SK-N-SH treated with all-trans-retinoic acid at 6 μM for 48 hours (cell line): ENCODE measurements around the gene HTR4.
"Not testable (repeated sequence)": the region's sequence is repeated elsewhere in the genome, so short reads cannot be mapped to it uniquely, and the experiment has no call there.

Experiments
- ATAC-seq: fragments of 200-7000 bp; cut with Tn5 transposase; 3 replicates; pipeline ENCODE4 v1.9.1; 2020; ENCODE audit warnings: mild to moderate bottlenecking, moderate library complexity
- ARNTL ChIP-seq: fragments of 450-650 bp; formaldehyde crosslinking; IDR thresholded peaks from 2 replicates; pipeline ENCODE4 v1.5.0; 2020; ENCODE audit warnings: low read depth, mild to moderate bottlenecking, moderate library complexity, borderline replicate concordance
- CSDC2 ChIP-seq: fragments of 250-450 bp; sonication (Bioruptor Pico); IDR thresholded peaks from 2 replicates; pipeline ENCODE4 v1.5.0; 2020; ENCODE audit warnings: mild to moderate bottlenecking, moderate library complexity
- ESRRG ChIP-seq: fragments of 250-450 bp; sonication (Bioruptor Pico); IDR thresholded peaks from 2 replicates; pipeline ENCODE4 v1.6.1; 2021; ENCODE audit warnings: mild to moderate bottlenecking
- GLIS3 ChIP-seq: fragments of 250-450 bp; sonication (Bioruptor Pico); IDR thresholded peaks from 2 replicates; pipeline ENCODE4 v1.5.0; 2020; ENCODE audit warnings: mild to moderate bottlenecking, moderate library complexity
- ISL1 ChIP-seq: fragments of 250-450 bp; sonication (Bioruptor Pico); IDR thresholded peaks from 2 replicates; pipeline ENCODE4 v2.1.2; 2022; ENCODE audit warnings: mild to moderate bottlenecking, moderate library complexity
- OSR1 ChIP-seq: fragments of 250-450 bp; sonication (Bioruptor Pico); IDR thresholded peaks from 2 replicates; pipeline ENCODE4 v1.8.0; 2022; ENCODE audit warnings: moderate library complexity, mild to moderate bottlenecking, inconsistent platforms
- RARB ChIP-seq: fragments of 250-450 bp; sonication (Bioruptor Pico); IDR thresholded peaks from 2 replicates; pipeline ENCODE4 v1.8.0; 2021; ENCODE audit warnings: mild to moderate bottlenecking, moderate library complexity
- SNAI2 ChIP-seq: fragments of 250-450 bp; sonication (Bioruptor Pico); IDR thresholded peaks from 2 replicates; pipeline ENCODE4 v1.5.0; 2020; ENCODE audit warnings: mild to moderate bottlenecking, moderate library complexity
- TCF4 ChIP-seq: fragments of 250-450 bp; sonication (Bioruptor Pico); IDR thresholded peaks from 2 replicates; pipeline ENCODE4 v1.8.0; 2021; ENCODE audit warnings: mild to moderate bottlenecking, moderate library complexity, borderline replicate concordance
- TOX ChIP-seq: fragments of 250-450 bp; sonication (Bioruptor Pico); IDR thresholded peaks from 2 replicates; pipeline ENCODE4 v1.8.0; 2021; ENCODE audit warnings: mild to moderate bottlenecking, moderate library complexity, borderline replicate concordance
- ZC3H10 ChIP-seq: fragments of 250-450 bp; sonication (Bioruptor Pico); IDR thresholded peaks from 2 replicates; pipeline ENCODE4 v1.5.1; 2021; ENCODE audit warnings: mild to moderate bottlenecking, moderate library complexity
- ZFP3 ChIP-seq: fragments of 250-450 bp; sonication (Bioruptor Pico); IDR thresholded peaks from 2 replicates; pipeline ENCODE4 v1.5.0; 2020; ENCODE audit warnings: mild to moderate bottlenecking, moderate library complexity
- ZFP30 ChIP-seq: fragments of 450-650 bp; formaldehyde crosslinking; IDR thresholded peaks from 2 replicates; pipeline ENCODE4 v1.5.0; 2022; ENCODE audit warnings: mild to moderate bottlenecking, moderate library complexity
- ZNF565 ChIP-seq: fragments of 450-650 bp; formaldehyde crosslinking; conservative IDR thresholded peaks from 2 replicates; pipeline ENCODE4 v1.5.0; 2020; ENCODE audit warnings: low read depth, mild to moderate bottlenecking, moderate library complexity
- ZNF70 ChIP-seq: fragments of 450-650 bp; formaldehyde crosslinking; IDR thresholded peaks from 2 replicates; pipeline ENCODE4 v1.5.0; 2020; ENCODE audit warnings: mild to moderate bottlenecking, moderate library complexity
- ZNF8 ChIP-seq: fragments of 450-650 bp; formaldehyde crosslinking; IDR thresholded peaks from 2 replicates; pipeline ENCODE4 v1.5.0; 2020; ENCODE audit warnings: mild to moderate bottlenecking, moderate library complexity
- TF ChIP-seq, protein P1 (sequence below): fragments of 250-450 bp; sonication (Bioruptor Pico); IDR thresholded peaks from 2 replicates; pipeline ENCODE4 v1.8.0; 2021; ENCODE audit warnings: low read depth, mild to moderate bottlenecking, moderate library complexity, borderline replicate concordance
- TF ChIP-seq, protein P2 (sequence below): fragments of 250-450 bp; sonication (Bioruptor Pico); IDR thresholded peaks from 2 replicates; pipeline ENCODE4 v1.5.1; 2021; ENCODE audit warnings: mild to moderate bottlenecking, moderate library complexity
- TF ChIP-seq, protein P3 (sequence below): fragments of 250-450 bp; sonication (Bioruptor Pico); IDR thresholded peaks from 2 replicates; pipeline ENCODE4 v1.8.0; 2020; ENCODE audit warnings: mild to moderate bottlenecking, moderate library complexity, borderline replicate concordance
- TF ChIP-seq, protein P4 (sequence below): fragments of 250-450 bp; sonication (Bioruptor Pico); IDR thresholded peaks from 2 replicates; pipeline ENCODE4 v1.5.0; 2020; ENCODE audit warnings: mild to moderate bottlenecking, moderate library complexity

The HTR4 gene

DNA sequence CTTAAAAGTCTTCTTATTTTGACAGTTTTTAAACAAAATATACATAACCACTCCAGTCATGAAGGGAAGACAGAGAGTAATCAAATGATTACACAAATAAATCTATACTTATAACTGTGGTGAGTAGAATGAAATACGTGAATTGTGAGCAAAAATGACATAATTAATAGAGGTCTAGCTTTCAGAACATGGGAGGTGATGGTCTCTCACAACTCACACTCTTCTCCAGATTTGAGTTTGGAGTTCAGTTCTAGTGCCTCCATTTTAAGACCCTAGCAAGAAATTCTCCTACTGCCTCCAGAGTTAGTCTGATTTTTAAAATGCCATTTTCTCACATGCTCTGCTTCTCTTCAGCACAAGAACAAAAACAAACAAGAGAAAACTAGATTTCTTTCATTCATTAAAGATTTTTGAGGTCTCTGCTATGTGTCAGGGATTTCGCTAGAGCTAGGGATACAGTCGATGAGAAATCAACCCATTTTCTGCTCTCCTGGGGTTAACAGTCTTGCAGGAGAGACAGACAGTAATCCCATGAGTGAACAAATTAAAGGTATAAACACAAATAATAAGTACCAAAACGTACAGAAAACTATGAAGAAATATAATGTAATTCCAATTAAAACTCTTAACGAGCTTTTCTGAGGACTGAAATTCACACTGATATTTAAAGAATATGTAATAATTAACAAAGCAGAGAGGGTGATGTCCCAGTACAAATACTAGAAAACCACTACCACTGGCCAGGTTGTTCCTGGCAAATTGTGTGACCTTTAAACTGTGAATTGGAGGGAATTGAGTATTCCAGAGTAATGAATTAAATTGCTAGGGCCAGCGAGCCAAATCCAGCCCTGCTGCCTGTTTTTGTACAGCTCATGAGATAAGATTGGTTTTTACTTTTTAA lies 27.1 kb upstream of the HTR4 start (continued):
- TF ChIP-seq, protein P1, sequence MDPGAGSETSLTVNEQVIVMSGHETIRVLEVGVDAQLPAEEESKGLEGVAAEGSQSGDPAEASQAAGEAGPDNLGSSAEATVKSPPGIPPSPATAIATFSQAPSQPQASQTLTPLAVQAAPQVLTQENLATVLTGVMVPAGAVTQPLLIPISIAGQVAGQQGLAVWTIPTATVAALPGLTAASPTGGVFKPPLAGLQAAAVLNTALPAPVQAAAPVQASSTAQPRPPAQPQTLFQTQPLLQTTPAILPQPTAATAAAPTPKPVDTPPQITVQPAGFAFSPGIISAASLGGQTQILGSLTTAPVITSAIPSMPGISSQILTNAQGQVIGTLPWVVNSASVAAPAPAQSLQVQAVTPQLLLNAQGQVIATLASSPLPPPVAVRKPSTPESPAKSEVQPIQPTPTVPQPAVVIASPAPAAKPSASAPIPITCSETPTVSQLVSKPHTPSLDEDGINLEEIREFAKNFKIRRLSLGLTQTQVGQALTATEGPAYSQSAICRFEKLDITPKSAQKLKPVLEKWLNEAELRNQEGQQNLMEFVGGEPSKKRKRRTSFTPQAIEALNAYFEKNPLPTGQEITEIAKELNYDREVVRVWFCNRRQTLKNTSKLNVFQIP (CRISPR knock-in tag), result no peak
- TF ChIP-seq, all 23 proteins: peak for 1

DNA sequence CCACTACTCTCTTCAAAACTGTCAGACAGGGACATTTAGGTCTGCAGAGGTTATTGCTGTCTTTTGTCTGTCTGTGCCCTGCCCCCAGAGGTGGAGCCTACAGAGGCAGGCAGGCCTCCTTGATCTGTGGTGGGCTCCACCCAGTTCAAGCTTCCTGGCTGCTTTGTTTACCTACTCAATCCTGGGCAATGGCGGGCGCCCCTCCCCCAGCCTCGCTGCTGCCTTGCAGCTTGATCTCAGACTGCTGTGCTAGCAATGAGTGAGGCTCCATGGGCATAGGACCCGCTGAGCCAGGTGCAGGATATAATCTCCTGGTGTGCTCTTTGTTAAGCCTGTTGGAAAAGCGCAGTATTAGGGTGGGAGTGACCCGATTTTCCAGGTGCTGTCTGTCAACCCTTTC lies 19.4 kb upstream of the HTR4 start:
- not testable (repeated sequence) for ATAC-seq

DNA sequence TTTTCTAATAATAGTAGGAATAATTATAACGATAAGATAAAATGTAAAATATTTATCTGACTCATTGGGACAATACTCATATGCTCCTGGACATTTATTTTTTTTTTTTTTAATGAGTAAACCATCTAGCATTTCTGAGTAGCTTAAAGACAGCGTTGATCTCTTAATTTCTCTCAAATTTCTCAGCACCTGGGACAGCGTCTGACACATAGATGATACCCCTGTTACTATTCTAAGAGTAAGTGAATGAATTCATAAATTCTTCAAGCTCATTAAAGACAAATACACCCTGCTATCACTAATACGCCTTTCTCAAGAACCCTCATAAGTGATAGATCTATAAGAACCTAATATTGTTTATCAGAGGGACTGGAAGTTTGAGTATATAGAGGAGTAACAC lies 12.0 kb upstream of the HTR4 start:
- TF ChIP-seq, protein P1 (CRISPR knock-in tag), result no peak
- no peak for TF ChIP-seq CSDC2 (CRISPR knock-in tag)
- no peak for TF ChIP-seq ZNF8 (CRISPR knock-in tag)
- TF ChIP-seq OSR1 (CRISPR knock-in tag), result no peak
- TF ChIP-seq ESRRG (CRISPR knock-in tag), result no peak
- TF ChIP-seq, protein P2, sequence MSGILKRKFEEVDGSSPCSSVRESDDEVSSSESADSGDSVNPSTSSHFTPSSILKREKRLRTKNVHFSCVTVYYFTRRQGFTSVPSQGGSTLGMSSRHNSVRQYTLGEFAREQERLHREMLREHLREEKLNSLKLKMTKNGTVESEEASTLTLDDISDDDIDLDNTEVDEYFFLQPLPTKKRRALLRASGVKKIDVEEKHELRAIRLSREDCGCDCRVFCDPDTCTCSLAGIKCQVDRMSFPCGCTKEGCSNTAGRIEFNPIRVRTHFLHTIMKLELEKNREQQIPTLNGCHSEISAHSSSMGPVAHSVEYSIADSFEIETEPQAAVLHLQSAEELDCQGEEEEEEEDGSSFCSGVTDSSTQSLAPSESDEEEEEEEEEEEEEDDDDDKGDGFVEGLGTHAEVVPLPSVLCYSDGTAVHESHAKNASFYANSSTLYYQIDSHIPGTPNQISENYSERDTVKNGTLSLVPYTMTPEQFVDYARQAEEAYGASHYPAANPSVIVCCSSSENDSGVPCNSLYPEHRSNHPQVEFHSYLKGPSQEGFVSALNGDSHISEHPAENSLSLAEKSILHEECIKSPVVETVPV (CRISPR knock-in tag), result no peak
- no peak for TF ChIP-seq ZNF565 (CRISPR knock-in tag)
- TF ChIP-seq RARB (CRISPR knock-in tag), result no peak
- no peak for TF ChIP-seq SNAI2 (CRISPR knock-in tag)
- TF ChIP-seq, protein P3, sequence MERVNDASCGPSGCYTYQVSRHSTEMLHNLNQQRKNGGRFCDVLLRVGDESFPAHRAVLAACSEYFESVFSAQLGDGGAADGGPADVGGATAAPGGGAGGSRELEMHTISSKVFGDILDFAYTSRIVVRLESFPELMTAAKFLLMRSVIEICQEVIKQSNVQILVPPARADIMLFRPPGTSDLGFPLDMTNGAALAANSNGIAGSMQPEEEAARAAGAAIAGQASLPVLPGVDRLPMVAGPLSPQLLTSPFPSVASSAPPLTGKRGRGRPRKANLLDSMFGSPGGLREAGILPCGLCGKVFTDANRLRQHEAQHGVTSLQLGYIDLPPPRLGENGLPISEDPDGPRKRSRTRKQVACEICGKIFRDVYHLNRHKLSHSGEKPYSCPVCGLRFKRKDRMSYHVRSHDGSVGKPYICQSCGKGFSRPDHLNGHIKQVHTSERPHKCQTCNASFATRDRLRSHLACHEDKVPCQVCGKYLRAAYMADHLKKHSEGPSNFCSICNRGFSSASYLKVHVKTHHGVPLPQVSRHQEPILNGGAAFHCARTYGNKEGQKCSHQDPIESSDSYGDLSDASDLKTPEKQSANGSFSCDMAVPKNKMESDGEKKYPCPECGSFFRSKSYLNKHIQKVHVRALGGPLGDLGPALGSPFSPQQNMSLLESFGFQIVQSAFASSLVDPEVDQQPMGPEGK (CRISPR knock-in tag), result no peak
- TF ChIP-seq ZC3H10 (CRISPR knock-in tag), result no peak
- TF ChIP-seq ISL1 (CRISPR knock-in tag), result no peak
- no peak for TF ChIP-seq ARNTL (CRISPR knock-in tag)
- no peak for TF ChIP-seq TCF4 (CRISPR knock-in tag)
- TF ChIP-seq TOX, result no peak
- TF ChIP-seq ZFP30 (CRISPR knock-in tag), result no peak
- TF ChIP-seq ZNF70, result no peak
- no peak for TF ChIP-seq GLIS3
- TF ChIP-seq, protein P4, sequence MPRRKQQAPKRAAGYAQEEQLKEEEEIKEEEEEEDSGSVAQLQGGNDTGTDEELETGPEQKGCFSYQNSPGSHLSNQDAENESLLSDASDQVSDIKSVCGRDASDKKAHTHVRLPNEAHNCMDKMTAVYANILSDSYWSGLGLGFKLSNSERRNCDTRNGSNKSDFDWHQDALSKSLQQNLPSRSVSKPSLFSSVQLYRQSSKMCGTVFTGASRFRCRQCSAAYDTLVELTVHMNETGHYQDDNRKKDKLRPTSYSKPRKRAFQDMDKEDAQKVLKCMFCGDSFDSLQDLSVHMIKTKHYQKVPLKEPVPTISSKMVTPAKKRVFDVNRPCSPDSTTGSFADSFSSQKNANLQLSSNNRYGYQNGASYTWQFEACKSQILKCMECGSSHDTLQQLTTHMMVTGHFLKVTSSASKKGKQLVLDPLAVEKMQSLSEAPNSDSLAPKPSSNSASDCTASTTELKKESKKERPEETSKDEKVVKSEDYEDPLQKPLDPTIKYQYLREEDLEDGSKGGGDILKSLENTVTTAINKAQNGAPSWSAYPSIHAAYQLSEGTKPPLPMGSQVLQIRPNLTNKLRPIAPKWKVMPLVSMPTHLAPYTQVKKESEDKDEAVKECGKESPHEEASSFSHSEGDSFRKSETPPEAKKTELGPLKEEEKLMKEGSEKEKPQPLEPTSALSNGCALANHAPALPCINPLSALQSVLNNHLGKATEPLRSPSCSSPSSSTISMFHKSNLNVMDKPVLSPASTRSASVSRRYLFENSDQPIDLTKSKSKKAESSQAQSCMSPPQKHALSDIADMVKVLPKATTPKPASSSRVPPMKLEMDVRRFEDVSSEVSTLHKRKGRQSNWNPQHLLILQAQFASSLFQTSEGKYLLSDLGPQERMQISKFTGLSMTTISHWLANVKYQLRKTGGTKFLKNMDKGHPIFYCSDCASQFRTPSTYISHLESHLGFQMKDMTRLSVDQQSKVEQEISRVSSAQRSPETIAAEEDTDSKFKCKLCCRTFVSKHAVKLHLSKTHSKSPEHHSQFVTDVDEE, result no peak
- TF ChIP-seq ZFP3 (CRISPR knock-in tag), result no peak

More for the DNA sequence above, 12.0 kb upstream of the HTR4 start:
- ATAC-seq, result no peak
